Measurements from ENCODE around the gene FAAP20.

Gene FAAP20

GRCh38 chr1:2216767-2217058 is 22.1 kb upstream of the FAAP20 start:
- Histone ChIP-seq H3K4me3 (ENCODE audit: insufficient read depth, low read depth, low read length) (no peak overlapping the region), H3K9me3 (ENCODE audit: control insufficient read depth, low read length) (no peaks in the 10 kb centered on the region), H3K4me1 (ENCODE audit: control insufficient read depth, insufficient read depth, low read length) (peaks cover 29% of the 10 kb centered on the region), H3K27ac (ENCODE audit: insufficient read depth, low read depth, low read length, poor library complexity, severe bottlenecking) (no peak overlapping the region), H3K27me3 (ENCODE audit: control insufficient read depth, insufficient read depth, low read length, poor library complexity, severe bottlenecking) (no peaks in the 10 kb centered on the region), H3K36me3 (ENCODE audit: control insufficient read depth, insufficient read depth, low read length) (no peaks in the 10 kb centered on the region)
- WGBS, 2 experiments, result 89 to 93% methylated on average over 7 of the region's 7 CpGs

DNA sequence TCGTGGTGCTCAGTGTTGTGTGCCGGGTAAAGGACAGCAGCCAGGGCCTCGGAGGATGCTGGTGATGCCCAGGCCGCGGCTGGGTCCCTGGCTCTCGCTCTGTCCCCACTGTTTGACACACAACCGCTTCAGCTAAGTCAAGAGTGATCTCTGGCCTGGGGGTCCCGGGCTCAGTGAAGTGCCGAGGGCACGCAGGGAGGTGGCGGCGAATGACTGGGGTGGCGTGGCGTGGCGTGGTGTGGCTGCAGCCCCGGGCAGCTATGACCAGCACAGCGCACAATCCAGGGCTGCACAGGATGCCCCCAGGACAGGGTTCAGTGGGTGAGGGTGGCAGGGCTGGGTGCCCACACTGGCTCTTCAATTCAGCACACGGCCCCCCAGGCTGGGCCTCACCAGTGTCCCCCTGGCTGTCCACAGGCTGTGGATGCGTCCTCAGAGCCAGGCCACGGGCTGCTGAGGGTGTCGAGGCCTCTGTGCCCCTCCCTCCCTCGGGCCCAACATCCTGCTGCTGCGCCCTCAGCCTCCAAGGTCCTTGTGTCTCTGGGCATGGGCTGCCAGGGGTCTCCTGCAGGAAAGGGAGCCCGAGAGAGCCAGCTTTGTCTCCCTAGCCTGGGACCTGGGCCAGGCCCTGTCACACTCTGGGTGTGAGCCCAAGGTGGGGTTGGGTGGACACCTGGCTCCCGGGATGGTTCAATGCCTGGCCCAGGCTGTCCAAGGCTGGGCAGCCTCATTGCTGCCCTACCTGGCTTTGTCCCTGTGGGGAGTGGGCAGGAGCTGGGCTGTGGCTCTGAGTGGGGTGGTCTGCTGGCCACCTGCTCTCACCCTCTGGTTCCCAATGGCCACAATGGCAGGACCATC is 21.6 kb upstream of the FAAP20 start:
- no peaks in the 10 kb centered on the region for H3K27me3 ChIP-seq (ENCODE audit: control insufficient read depth, insufficient read depth, low read length, poor library complexity, severe bottlenecking)
- WGBS, 2 experiments, result 95 to 96% methylated on average over 25 of the region's 25 CpGs
- no peaks in the 10 kb centered on the region for H3K36me3 ChIP-seq (ENCODE audit: control insufficient read depth, insufficient read depth, low read length)
- H3K9me3 ChIP-seq (ENCODE audit: control insufficient read depth, low read length), result no peaks in the 10 kb centered on the region
- no peak overlapping the region for H3K27ac ChIP-seq (ENCODE audit: insufficient read depth, low read depth, low read length, poor library complexity, severe bottlenecking)
- H3K4me1 ChIP-seq (ENCODE audit: control insufficient read depth, insufficient read depth, low read length), result peaks cover 29% of the 10 kb centered on the region
- H3K4me3 ChIP-seq (ENCODE audit: insufficient read depth, low read depth, low read length), result no peak overlapping the region

- WGBS, 2 experiments, result 93% methylated on average over 14 of the region's 14 CpGs
- no peaks in the 10 kb centered on the region for H3K27me3 ChIP-seq (ENCODE audit: control insufficient read depth, insufficient read depth, low read length, poor library complexity, severe bottlenecking)
- H3K4me1 ChIP-seq (ENCODE audit: control insufficient read depth, insufficient read depth, low read length), result peaks cover 33% of the 10 kb centered on the region
- no peak overlapping the region for H3K4me3 ChIP-seq (ENCODE audit: insufficient read depth, low read depth, low read length)
- H3K27ac ChIP-seq (ENCODE audit: insufficient read depth, low read depth, low read length, poor library complexity, severe bottlenecking), result no peak overlapping the region
- H3K9me3 ChIP-seq (ENCODE audit: control insufficient read depth, low read length), result no peaks in the 10 kb centered on the region
- H3K36me3 ChIP-seq (ENCODE audit: control insufficient read depth, insufficient read depth, low read length), result no peaks in the 10 kb centered on the region
Observed at GRCh38 chr1:2215329-2215728, 20.8 kb upstream of the FAAP20 start.

DNA sequence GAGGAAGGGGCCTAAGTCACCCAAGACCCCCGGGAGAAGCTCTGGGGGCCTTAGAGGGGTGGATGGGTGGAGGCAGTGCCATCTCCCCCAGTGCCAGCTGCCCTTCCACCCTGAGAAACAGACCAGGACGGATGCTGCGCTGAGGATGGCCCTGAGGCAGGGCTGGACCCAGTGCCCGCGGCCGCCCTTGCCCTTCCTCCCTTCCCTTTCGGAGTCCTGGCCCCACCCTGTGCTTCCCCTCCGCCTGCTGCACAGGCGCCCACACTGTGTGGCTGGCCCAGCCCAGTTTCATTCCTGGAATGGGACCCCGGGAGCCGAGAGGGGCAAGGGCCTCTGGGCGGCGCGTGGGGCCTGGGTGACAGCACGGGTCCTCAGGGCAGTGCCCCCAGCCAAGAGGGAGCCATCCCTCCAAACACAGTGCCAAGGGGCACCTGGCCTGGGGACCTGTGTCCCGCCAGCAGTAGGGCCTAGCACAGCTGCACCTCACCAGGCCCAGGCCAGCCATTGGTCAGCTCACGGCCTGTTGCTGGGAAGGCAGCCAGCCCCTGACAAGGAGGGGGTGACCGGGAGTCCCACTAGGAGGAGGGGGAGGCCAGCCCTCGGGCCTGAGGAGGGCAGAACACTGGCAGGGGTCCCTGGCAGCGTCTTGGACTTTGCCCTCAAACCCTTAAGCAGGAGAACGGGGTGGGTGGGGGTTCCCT is 20.1 kb upstream of the FAAP20 start:
- 88 to 89% methylated on average over 21 of the region's 21 CpGs for WGBS, 2 experiments
- Histone ChIP-seq H3K4me3 (ENCODE audit: insufficient read depth, low read depth, low read length) (no peak overlapping the region), H3K27me3 (ENCODE audit: control insufficient read depth, insufficient read depth, low read length, poor library complexity, severe bottlenecking) (no peaks in the 10 kb centered on the region), H3K9me3 (ENCODE audit: control insufficient read depth, low read length) (no peaks in the 10 kb centered on the region), H3K4me1 (ENCODE audit: control insufficient read depth, insufficient read depth, low read length) (peaks cover 33% of the 10 kb centered on the region), H3K27ac (ENCODE audit: insufficient read depth, low read depth, low read length, poor library complexity, severe bottlenecking) (peak overlapping the region; percentile 16), H3K36me3 (ENCODE audit: control insufficient read depth, insufficient read depth, low read length) (no peaks in the 10 kb centered on the region)

- H3K36me3 ChIP-seq (ENCODE audit: control insufficient read depth, insufficient read depth, low read length), result no peaks in the 10 kb centered on the region
- no peaks in the 10 kb centered on the region for H3K9me3 ChIP-seq (ENCODE audit: control insufficient read depth, low read length)
- H3K4me3 ChIP-seq (ENCODE audit: insufficient read depth, low read depth, low read length), result no peak overlapping the region
- H3K4me1 ChIP-seq (ENCODE audit: control insufficient read depth, insufficient read depth, low read length), result peaks cover 38% of the 10 kb centered on the region
- no peaks in the 10 kb centered on the region for H3K27me3 ChIP-seq (ENCODE audit: control insufficient read depth, insufficient read depth, low read length, poor library complexity, severe bottlenecking)
- H3K27ac ChIP-seq (ENCODE audit: insufficient read depth, low read depth, low read length, poor library complexity, severe bottlenecking), result peak overlapping the region; percentile 50
- WGBS, 2 experiments, result 84% methylated on average over 32 of the region's 32 CpGs
Observed at GRCh38 chr1:2213576-2214505, 19.3 kb upstream of the FAAP20 start.

DNA sequence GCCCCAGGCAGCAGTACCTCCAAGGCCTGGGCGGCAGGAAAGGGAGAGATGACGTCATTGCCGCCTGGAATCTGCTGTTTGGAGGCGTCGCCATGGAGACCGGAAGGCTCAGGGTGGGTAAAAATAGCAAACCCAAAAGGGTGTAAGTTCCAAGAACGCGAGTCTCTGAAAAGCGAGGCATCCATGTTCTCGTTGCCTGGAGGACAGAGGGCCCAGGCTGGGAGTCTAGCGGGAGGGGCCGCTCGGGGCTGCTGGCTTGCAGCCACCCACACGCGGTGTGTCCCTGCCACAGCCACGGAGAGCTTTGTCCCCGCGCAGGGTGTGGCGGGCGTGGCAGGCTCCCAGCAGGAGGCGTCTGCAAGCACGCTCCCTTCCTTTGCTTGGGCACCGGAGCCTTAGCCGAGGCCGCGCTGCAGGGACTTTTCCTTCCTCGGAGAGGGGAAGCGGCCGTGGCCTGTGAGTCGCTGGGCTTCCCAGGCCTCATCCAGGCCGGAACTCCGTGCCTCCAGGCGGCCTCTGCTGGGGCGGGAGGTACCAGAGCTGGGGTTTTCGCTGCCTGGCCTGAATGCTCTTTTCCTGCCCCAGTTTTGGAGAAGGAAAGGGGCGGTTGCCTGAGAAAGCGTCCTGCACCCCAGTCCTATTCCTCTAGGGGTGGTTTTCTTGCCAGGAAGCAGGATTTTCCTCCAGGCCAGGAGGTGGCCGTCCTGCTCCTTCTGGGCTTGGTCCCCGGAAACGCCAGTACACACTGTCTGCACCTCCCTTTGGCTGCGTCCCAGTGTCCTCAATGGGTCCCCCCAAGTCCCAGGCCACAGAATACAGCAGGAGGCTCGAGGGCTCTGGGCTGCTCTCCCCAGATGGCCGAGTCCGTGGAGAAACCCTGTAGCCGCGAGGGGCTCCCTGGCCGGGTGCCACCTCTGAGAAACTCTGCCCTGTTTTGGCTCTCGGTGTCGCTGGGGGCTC is 18.2 kb upstream of the FAAP20 start:
- 25 to 26% methylated on average over 49 of the region's 49 CpGs for WGBS, 2 experiments
- no peaks in the 10 kb centered on the region for H3K27me3 ChIP-seq (ENCODE audit: control insufficient read depth, insufficient read depth, low read length, poor library complexity, severe bottlenecking)
- H3K9me3 ChIP-seq (ENCODE audit: control insufficient read depth, low read length), result no peaks in the 10 kb centered on the region
- peak overlapping the region; percentile 95 for H3K27ac ChIP-seq (ENCODE audit: insufficient read depth, low read depth, low read length, poor library complexity, severe bottlenecking)
- H3K4me3 ChIP-seq (ENCODE audit: insufficient read depth, low read depth, low read length), result no peak overlapping the region
- H3K4me1 ChIP-seq (ENCODE audit: control insufficient read depth, insufficient read depth, low read length), result peaks cover 48% of the 10 kb centered on the region
- no peaks in the 10 kb centered on the region for H3K36me3 ChIP-seq (ENCODE audit: control insufficient read depth, insufficient read depth, low read length)

DNA sequence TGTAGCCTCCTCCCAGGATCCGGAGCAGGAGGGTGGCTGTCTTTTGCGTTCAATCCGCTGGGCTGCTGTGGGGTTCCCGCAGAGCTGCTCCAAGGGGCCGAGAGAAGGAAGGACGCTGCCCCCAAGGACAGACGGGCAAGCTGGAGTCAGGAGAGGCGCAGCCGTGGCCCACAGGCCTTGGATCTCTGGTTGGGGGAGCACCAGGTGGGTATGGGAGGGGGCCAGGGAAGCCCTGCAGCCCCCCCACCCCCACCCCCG is 17.6 kb upstream of the FAAP20 start:
- H3K9me3 ChIP-seq (ENCODE audit: control insufficient read depth, low read length), result no peaks in the 10 kb centered on the region
- WGBS, 2 experiments, result 16 to 25% methylated on average over 10 of the region's 10 CpGs
- peak overlapping the region; percentile 95 for H3K27ac ChIP-seq (ENCODE audit: insufficient read depth, low read depth, low read length, poor library complexity, severe bottlenecking)
- no peaks in the 10 kb centered on the region for H3K36me3 ChIP-seq (ENCODE audit: control insufficient read depth, insufficient read depth, low read length)
- no peak overlapping the region for H3K4me3 ChIP-seq (ENCODE audit: insufficient read depth, low read depth, low read length)
- peaks cover 48% of the 10 kb centered on the region for H3K4me1 ChIP-seq (ENCODE audit: control insufficient read depth, insufficient read depth, low read length)
- no peaks in the 10 kb centered on the region for H3K27me3 ChIP-seq (ENCODE audit: control insufficient read depth, insufficient read depth, low read length, poor library complexity, severe bottlenecking)

DNA sequence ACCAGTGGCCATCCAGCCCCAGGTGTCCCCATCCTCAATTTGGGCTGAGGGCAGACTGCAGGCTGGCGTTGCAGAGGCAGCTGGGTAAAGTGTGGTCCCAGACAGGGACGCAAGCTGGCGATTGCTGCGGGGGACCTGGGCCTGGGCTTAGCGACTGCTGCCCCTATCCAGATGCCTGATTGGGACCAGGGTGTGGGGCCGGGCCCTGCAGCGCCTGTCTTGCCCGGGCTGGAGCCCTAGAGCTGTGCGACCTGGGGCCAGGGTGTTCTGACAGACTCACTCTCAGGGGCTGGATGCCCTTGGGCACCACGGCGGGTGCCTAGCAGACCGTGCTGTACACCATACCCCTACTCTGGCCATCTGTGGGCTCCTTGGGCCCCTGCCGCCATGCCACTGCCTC is 16.2 kb upstream of the FAAP20 start:
- WGBS, 2 experiments, result 92 to 93% methylated on average over 13 of the region's 13 CpGs
- H3K4me3 ChIP-seq (ENCODE audit: insufficient read depth, low read depth, low read length), result no peak overlapping the region
- H3K27ac ChIP-seq (ENCODE audit: insufficient read depth, low read depth, low read length, poor library complexity, severe bottlenecking), result no peak overlapping the region
- no peaks in the 10 kb centered on the region for H3K9me3 ChIP-seq (ENCODE audit: control insufficient read depth, low read length)
- H3K36me3 ChIP-seq (ENCODE audit: control insufficient read depth, insufficient read depth, low read length), result no peaks in the 10 kb centered on the region
- peaks cover 6% of the 10 kb centered on the region for H3K27me3 ChIP-seq (ENCODE audit: control insufficient read depth, insufficient read depth, low read length, poor library complexity, severe bottlenecking)
- H3K4me1 ChIP-seq (ENCODE audit: control insufficient read depth, insufficient read depth, low read length), result peaks cover 48% of the 10 kb centered on the region

DNA sequence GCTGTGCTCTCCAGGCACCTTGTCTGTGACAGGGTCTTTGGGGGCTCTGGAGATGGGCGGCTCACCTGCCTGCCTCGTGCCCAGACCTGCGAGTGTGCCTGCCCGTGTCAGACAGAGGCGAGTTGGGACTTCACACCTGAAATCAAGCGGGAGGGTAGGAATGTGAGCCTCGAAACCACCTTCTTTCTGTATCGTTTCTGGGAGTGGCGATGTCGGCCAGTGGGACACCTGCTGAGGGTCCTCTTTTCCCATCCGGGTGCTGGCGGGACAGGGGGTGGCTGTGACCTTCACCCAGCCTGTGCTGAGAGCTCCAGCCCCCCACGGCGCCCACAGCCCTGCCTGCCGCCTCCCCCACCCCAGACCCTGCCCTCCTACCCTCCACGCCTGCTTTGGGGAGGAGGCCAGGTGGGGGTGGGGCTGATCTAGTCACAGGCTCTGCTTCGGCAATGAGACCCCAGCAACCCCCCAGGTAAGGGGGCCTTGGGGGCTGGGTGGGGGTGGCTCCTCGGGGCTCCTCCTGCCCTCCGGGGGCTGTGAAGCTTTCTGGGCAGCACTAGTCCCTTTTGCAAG is 15.6 kb upstream of the FAAP20 start:
- Histone ChIP-seq H3K36me3 (ENCODE audit: control insufficient read depth, insufficient read depth, low read length) (no peaks in the 10 kb centered on the region), H3K4me1 (ENCODE audit: control insufficient read depth, insufficient read depth, low read length) (peaks cover 48% of the 10 kb centered on the region), H3K9me3 (ENCODE audit: control insufficient read depth, low read length) (no peaks in the 10 kb centered on the region), H3K4me3 (ENCODE audit: insufficient read depth, low read depth, low read length) (no peak overlapping the region), H3K27me3 (ENCODE audit: control insufficient read depth, insufficient read depth, low read length, poor library complexity, severe bottlenecking) (peaks cover 11% of the 10 kb centered on the region), H3K27ac (ENCODE audit: insufficient read depth, low read depth, low read length, poor library complexity, severe bottlenecking) (no peak overlapping the region)
- WGBS, 2 experiments, result 84 to 85% methylated on average over 19 of the region's 19 CpGs
